HG03354 (cell line): ENCODE data around the gene ANXA11.

Source experiments
- ATAC-seq: cut with Tn5 transposase; IDR thresholded peaks from one replicate; pipeline ENCODE4 v1.9.1; 2021; ENCODE audit warnings: mild to moderate bottlenecking; ENCODE audit not compliant: unreplicated experiment, poor library complexity, severe bottlenecking

Gene ANXA11

GRCh38 chr10:80131499-80131901 is 73.8 kb downstream of the ANXA11 start:
- no peak for ATAC-seq

- no peak for ATAC-seq
Observed at GRCh38 chr10:80126876-80127275, 78.5 kb downstream of the ANXA11 start.

- no peak for ATAC-seq
Observed at GRCh38 chr10:80122746-80123145, 82.6 kb downstream of the ANXA11 start.

GRCh38 chr10:80122110-80122710 is 83.1 kb downstream of the ANXA11 start:
- ATAC-seq = no peak

- ATAC-seq = no peak
Observed at GRCh38 chr10:80118669-80119068, 86.7 kb downstream of the ANXA11 start.

- no peak for ATAC-seq
Observed at GRCh38 chr10:80110986-80111385, 94.4 kb downstream of the ANXA11 start.

- no peak for ATAC-seq
Observed at GRCh38 chr10:80108576-80109239, 96.6 kb downstream of the ANXA11 start.

- peak; percentile 96 for ATAC-seq
Observed at GRCh38 chr10:80104066-80104926, 101.0 kb downstream of the ANXA11 start.
